ENCODE results near the gene ZC3H14.

The ZC3H14 gene

DNA sequence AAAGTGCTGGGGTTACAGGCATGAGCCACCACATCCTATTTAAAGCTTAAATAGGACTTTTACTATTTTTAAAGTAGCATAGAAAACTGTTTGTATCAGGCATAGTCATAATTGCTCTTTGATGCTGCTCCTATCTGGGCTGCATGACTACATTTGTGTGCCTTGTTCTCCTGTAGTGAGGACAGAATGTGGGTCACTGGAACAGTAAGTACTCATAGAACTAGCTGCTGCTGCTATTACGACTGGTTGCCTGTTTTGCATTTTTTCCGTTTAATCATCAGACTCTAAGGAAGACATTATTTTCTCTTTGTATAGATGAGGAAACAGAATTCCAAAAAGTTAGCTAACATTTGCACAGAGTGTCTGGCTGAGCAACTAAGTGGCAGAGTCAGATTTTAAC, 42.8 kb downstream of the ZC3H14 start:
- no peak for DNase-seq (ENCODE audit: extremely low read depth in 1 of 2, low read depth in 1 of 2)

DNA sequence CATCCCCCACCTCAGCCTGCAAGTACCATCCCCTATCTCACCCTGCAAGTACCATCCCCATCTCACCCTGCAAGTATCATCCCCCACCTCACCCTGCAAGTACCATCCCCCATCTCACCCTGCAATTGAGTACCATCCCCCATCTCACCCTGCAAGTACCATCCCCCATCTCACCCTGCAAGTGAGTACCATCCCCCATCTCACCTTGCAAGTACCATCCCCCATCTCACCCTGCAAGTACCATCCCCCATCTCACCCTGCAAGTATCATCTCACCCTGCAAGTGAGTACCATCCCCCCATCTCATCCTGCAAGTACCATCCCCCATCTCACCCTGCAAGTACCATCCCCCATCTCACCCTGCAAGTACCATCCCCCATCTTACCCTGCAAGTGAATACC, 45.0 kb downstream of the ZC3H14 start:
- DNase-seq (ENCODE audit: extremely low read depth in 1 of 2, low read depth in 1 of 2), result no peak

DNA sequence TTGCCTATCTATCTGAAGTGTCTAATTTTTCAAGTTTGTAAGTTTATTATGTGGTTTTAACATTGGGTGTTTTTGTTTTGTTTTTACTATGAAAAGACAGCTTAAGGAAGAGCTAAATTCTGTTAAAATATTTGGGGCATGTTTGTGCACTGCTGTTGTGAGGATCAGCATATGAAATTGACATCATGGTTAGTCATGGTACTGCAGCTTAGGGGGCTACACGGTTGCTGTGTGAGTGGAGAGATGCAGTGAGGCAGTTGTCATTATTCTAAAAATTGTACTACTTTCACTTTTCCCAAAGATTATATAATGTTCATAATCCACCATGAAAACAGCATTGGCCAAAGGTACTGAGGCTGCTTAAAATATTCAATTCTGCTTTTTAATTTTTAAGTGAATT, 49.0 kb downstream of the ZC3H14 start:
- DNase-seq (ENCODE audit: extremely low read depth in 1 of 2, low read depth in 1 of 2), result no peak

DNA sequence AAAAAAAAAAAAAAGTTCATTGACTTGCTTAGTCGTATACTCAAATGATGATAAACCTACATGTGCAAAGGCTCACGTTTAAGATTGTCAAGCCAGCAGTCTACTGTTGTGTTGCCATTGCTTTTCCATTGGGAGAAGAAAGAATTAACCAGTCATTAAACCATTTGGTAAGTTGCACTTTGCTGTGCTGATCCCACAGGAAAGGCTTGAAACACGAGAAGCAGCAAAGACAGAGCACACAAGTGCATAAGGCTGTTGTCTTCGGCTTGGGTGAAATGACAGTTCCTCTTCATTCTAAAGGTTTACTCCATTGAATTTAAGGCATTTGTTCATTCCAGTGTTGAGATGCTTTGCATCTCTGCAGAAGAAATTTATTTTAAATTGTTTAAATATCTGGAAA, 50.1 kb downstream of the ZC3H14 start:
- no peak for DNase-seq (ENCODE audit: extremely low read depth in 1 of 2, low read depth in 1 of 2)

DNA sequence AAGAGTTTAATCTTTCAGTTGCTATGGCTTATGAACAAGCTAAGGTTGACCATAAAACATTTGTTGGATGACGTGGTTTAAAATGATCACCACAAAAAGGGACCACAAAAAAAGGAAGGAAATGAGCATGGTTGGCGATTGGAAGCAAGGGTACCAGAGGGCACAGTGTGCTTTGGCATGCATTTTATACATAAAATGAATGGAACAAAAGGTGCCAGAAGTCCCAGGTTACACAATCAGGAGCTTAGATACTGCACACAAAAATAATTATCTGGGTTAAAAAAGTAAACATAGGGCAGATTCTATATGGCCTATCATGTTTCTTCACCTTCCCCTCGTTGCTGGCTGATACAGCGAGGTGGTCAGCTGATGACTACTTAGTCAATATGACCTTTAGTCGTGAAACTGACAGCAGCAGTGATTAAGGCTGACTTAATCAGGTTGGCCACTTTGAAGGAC, 50.7 kb downstream of the ZC3H14 start:
- no peak for DNase-seq (ENCODE audit: extremely low read depth in 1 of 2, low read depth in 1 of 2)

DNA sequence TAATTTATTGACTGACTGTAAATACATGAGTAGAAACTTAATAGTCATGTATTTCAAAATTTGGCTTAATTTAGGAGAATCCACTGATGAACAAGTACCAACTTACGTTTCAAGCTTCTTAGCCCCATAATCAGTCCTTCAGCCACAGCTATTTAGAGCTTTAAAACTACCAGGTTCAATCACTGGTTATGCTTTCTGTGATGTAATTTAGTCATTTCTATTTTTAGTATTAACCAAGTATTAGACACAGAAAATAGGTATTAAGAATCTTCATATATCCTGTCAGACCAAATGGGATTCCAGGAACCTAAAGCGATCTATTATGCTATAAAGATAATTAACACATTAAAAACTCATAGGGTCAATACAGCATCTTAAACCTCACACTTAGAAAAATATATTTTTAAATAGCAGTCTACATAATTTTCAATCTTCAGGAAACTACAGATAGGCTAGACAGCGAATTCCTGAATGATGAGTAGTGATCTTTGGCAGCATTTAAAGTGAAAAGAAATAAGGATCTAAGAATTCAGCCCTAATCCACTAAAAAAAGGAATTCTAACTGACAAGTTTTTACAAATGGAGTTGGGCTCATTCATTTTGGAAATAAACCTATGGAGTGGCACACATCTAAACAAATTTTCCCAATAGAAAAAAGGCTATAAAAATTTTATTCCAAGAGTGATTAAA, 51.5 kb downstream of the ZC3H14 start:
- DNase-seq (ENCODE audit: extremely low read depth in 1 of 2, low read depth in 1 of 2), result no peak

DNA sequence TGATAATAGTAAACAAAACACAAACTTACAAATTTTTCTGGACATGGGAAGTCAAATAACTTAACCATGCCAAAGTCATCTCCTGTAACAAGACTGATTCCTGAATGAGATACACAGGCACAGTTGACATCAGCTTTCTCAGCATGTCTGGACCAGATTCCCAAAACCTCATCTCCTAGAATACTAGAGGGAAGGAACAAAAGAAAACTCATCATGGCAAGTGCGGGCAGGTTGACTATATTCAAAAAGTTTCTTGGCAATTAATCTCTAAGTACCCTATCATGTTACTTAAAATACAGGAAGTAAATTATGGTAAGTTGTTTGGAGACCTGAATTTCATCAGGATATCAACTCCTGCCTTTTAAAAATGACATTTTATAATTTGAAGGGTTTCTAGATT, 53.9 kb downstream of the ZC3H14 start:
- no peak for DNase-seq (ENCODE audit: extremely low read depth in 1 of 2, low read depth in 1 of 2)

DNA sequence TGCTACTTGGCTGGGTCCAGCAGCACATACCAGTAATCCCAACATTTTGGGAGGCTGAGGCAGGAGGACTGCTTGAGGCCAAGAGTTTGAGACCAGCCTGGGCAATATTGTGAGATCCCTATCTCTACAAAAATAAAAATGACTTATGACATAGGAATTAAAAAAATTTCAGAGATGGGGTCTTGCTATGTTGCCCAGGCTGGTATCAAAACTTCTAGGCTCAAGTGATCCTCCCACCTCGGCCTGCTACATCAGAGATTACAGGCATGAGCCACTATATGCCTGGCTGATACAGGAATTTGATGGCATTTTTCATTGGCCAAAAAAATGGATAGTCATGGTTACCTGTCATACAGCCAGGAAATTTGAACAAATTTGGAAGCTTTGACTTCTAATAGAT, 54.6 kb downstream of the ZC3H14 start:
- no peak for DNase-seq (ENCODE audit: extremely low read depth in 1 of 2, low read depth in 1 of 2)

DNA sequence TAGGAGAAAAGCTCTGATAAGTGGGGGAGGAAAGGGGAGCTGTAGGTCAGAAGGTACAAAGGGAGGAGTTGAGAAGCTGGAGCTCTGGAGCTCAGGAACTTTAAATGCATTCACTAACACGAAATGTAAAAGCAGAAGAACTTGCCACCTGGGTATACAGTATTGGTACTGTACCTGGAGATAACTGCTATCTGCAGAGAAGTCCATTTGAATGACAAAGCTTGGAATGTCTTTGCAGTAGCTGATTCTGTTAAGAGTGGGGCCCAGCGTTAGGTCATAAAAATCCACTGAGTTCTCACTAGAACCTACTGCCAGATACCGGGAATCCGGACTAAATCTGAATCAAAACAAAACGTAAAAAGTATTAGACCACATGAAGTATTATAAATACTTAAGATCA, 55.6 kb downstream of the ZC3H14 start:
- DNase-seq (ENCODE audit: extremely low read depth in 1 of 2, low read depth in 1 of 2), result no peak

DNA sequence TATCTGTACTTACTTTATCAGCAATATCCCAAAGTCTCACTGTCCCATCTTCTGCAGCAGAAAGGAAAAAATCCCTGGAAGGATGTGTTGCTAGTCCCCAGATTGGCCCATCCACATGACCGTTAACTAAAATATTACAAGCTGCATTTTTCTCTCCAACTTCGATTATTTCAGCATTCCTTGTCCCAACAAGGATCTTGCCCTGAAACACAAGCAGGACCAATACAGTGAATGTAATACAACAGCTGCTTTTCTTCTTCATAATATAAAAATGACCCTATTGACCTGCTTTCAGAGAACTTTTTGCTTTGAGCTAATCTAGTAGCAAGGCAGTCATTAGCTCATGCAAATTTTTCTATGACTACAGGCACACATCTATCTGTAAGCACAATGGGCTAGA, 58.3 kb downstream of the ZC3H14 start:
- DNase-seq (ENCODE audit: extremely low read depth in 1 of 2, low read depth in 1 of 2), result no peak

DNA sequence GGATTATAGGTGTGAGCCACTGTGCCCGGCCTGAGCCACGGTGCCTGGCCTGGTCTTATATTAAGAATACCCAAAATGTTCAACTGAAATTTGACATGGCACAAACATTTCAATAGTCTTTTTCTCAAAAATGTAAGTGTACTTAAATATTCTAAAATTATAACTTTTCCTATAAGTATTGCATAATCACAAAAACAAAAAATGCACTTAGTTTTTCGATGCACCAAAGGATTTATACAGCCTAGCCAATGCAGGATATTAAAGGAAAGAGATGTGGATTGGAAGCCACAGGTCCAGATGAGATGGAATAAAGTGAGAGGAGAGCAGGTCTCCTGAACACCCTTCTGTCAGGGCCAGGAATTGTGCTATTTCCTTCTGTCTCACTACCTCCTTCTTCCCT, 62.8 kb downstream of the ZC3H14 start:
- no peak for DNase-seq (ENCODE audit: extremely low read depth in 1 of 2, low read depth in 1 of 2)

DNA sequence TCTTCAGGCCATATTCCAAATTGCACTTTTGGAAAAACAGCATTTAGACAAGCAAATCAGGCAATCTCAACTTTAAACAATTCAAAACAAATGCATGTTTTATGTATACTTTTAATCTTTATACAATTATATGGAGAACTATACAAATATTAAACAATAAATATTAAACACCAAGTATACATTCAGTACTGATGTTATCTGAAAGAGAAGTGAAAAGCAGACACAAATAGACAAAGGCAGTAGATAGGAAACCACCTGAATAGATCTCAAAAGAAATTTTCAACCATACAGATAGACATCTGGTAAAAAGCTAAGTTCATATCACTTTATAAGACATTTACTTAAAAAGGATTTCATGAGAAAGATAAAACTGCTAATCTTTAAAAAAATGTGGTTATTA, 65.2 kb downstream of the ZC3H14 start:
- no peak for DNase-seq (ENCODE audit: extremely low read depth in 1 of 2, low read depth in 1 of 2)

DNA sequence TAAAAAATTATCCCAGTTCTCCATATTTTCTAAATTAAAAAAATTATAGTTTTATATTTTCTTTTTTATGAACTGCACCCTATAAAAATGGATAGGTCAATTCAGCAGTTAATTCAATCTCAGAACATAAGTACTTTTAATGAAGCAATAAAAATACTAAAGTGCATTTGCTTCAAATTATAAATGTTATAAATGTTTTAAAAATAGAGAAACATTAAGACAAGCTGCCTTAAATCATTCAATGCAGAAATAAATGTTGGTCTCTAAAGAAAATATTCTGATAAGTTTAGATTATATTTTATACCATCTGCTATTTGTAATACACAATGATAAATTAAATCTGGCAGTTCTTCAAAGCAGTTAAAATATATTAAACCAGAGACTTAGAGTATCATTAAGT, 65.6 kb downstream of the ZC3H14 start:
- no peak for DNase-seq (ENCODE audit: extremely low read depth in 1 of 2, low read depth in 1 of 2)

DNA sequence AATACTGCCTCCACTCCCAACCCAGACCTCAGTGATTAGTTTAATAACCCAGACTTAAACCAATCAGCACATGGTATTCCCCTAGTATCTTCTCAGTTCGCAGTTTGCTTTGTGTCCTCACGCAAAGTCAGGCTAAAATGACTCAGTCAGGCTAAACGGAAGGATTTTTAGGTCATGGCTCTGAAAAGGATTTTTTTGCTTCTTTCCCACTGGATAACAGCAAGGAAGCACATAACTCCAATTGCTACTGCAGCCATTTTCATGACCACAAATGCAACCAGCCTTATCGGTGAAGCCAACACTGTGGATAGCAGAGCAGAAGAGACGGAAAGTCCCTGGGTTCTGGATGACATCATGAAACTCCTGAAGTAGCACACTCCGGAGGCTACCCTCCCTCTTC, 67.7 kb downstream of the ZC3H14 start:
- DNase-seq (ENCODE audit: extremely low read depth in 1 of 2, low read depth in 1 of 2), result no peak

DNA sequence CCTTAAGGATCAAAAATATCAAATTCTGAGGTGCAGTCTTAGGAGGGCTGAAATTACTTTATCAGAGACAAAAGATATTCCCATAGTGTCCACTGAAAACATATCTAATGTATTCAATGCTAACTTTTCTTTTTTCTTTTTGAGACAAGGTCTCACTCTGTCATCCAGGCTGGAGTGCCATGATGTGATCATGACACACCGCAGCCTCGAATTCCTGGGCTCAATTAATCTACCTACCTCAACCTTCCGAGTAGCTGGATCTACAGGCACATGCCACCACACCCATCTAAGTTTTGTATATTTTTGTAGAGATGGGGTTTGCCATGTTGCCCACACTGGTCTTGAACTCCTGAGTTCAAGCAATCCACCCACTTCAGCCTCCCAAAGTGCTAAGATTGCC, 68.3 kb downstream of the ZC3H14 start:
- no peak for DNase-seq (ENCODE audit: extremely low read depth in 1 of 2, low read depth in 1 of 2)

DNA sequence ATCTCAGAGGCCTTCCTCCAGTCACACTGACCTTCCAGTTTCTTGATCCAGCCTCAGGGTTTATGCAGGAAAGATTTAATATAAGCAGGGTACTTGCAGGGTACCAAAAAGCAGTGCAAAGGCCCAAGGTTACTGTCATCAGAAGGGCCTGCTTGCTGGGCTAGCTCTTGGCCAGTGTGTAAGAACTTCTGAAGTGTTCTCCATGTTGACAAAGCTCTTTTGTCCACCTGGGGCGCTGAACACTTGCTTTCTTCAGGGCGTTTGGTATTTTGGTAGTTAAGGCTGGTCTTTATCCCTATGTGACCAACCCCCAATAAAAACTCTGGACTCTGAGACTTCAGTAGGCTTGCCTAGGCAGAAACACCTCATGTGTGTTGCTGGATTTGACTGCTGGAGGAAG, 69.7 kb downstream of the ZC3H14 start:
- DNase-seq (ENCODE audit: extremely low read depth in 1 of 2, low read depth in 1 of 2), result no peak

DNA sequence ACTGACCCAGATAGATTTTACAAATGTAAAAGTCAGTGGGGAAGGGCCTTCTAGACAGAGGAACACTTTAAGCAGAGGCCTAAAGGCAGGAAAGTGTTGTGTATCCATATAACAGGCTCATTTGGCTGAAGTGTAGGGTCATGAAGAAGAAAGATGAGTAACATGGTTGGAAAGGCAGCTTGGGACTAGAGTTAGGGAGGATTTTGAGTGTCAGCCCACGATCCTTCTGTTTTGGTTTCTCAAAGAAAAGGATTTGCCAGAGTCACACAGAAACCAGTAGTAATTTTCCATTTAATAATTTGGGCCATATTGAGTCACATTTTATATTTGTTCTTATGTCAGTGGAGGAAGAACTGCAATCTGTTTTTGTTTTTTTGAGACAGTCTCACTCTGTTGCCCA, 76.4 kb downstream of the ZC3H14 start:
- DNase-seq (ENCODE audit: extremely low read depth in 1 of 2, low read depth in 1 of 2), result no peak

DNA sequence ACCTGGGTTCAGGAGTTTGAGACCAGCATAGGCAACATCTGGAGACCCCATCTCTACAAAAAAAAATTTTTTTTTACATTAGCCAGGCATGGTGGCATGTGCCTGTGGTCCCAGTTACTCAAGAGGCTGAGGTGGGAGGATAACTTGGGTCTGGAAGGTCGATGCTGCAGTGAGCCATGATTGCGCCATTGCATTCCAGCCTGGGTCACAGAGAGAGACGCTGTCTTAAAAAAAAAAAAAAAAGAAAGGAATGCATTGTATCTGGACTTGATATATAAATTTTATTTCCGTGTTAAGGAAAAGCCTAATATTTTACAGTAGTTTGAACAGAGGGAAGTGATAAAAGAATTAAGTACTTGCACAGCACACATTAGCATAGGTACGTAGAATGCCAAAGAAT, 97.2 kb downstream of the ZC3H14 start:
- no peak for DNase-seq (ENCODE audit: extremely low read depth in 1 of 2, low read depth in 1 of 2)

DNA sequence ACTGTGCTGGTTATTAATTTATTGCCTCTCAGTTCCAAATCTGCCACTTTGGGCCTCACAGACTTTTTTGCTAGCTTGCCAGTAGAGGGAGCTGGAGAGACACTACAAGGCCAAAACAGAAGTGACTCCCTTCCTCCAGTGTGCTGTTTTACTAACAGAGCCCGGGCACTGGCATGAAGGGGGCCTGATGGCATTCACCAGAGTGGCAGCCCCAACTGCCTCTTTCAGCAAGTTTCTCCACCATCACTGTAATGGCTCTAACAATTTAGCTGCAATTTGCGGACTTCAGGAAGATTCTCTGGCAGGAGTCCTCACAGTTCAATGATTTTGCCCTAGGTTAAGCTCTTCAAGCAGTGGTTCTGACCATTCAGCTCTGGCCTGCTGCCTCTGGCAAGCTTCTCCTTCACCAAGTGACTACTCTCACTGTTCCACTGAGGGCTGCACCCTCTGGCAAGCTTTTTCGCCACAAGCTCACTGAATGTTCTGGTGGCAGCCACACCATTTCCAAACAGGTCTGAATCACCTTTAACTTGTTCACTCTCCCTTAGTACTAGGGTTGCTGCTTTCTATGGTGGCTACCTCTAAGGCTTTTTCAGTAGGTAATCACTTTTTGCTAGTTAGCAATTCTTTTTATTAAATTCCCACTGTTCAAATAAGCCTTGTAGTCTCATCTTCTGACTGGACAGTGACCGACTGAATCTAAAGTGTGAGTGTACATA, 104.9 kb downstream of the ZC3H14 start:
- DNase-seq (ENCODE audit: extremely low read depth in 1 of 2, low read depth in 1 of 2), result peak in 1 of 2 donors; percentile 14

DNA sequence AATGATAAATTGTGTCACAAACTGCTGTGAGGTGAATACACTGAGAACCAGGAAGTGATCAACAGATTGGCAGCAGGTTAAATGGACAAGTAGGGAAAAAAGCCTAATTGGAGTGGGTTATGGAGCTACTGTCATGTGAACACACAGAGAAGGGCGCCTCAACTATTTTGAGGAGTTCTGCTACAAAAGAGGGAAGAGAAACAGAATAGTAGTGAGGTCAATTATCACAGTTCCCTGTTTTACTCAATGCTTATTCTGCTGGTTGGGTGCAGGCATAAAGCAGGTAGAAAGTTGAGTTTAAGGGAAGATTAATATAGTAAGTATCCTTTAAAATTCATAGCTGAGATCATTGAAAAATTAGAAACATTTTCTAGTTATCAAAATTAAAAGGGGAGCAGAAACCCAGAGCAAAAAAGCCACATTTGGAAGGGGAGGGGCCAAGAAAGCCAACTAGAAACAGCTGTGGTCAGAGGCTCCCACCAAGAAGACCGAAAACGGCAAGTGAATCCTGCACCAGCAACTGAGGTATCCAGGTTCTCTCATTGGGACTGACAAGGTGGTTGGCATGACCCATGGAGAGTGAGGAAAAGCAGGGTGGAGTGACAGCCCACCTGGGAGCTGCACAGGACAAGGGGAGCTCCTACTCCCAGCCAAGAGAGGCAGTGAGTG, 105.7 kb downstream of the ZC3H14 start:
- no peak for DNase-seq (ENCODE audit: extremely low read depth in 1 of 2, low read depth in 1 of 2)

DNA sequence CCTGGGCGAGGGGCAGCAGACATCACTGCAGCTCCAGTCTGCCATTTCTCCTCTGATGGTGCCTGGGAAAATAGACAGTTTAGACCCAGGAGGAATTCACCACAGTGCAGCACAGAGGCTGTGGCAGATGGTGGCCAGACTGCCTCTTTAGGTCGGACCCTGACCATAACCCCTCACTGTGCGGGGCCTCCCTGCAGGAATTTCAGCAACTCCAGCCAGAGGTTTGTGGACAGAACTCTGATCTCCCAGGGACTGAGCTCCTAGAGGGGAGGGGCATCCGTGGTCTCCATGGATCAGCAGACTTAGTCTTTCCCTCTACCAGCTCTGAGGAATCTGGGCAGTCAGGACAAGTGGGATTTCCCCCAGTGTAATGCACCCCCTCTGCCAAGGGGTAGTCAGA, 106.5 kb downstream of the ZC3H14 start:
- DNase-seq (ENCODE audit: extremely low read depth in 1 of 2, low read depth in 1 of 2), result no peak
